ENCODE results near the gene TNFRSF25. TPM values are rescaled to one million over a fixed set of nuclear protein-coding genes. Genes with fewer than 3 reads are reported as not detected.
A peak's percentile ranks its signal among the peaks of the same experiment; 100 is the strongest.

TNFRSF25 gene, protein sequence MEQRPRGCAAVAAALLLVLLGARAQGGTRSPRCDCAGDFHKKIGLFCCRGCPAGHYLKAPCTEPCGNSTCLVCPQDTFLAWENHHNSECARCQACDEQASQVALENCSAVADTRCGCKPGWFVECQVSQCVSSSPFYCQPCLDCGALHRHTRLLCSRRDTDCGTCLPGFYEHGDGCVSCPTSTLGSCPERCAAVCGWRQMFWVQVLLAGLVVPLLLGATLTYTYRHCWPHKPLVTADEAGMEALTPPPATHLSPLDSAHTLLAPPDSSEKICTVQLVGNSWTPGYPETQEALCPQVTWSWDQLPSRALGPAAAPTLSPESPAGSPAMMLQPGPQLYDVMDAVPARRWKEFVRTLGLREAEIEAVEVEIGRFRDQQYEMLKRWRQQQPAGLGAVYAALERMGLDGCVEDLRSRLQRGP
- polyA plus RNA-seq: 55.2 TPM
- long read RNA-seq, donor 1, transcript TNFRSF25-211 (4 exons, 1,591 nt): major isoform, 6 of 11 reads
- long read RNA-seq, donor 1, partial matches to known transcripts: 0 of 11 reads
- long read RNA-seq, donor 1, other reads (novel, unspliced or antisense): 0 of 11 reads
- long read RNA-seq, donor 2, transcript TNFRSF25-211 (4 exons, 1,591 nt): major isoform, 12 of 35 reads
- long read RNA-seq, donor 2, partial matches to known transcripts: 15 of 35 reads
- long read RNA-seq, donor 2, other reads (novel, unspliced or antisense): 0 of 35 reads
- long read RNA-seq, donor 3: 0 reads
- long read RNA-seq, donor 4, partial matches to known transcripts: 0 of 1 reads
- long read RNA-seq, donor 4, other reads (novel, unspliced or antisense): 0 of 1 reads
- long read RNA-seq, donor 5, transcript TNFRSF25-211 (4 exons, 1,591 nt): major isoform, 7 of 15 reads
- long read RNA-seq, donor 5, partial matches to known transcripts: 0 of 15 reads
- long read RNA-seq, donor 5, other reads (novel, unspliced or antisense): 0 of 15 reads
- long read RNA-seq, donor 6, transcript TNFRSF25-211 (4 exons, 1,591 nt): minor isoform, 5 of 26 reads
- long read RNA-seq, donor 6, transcript TNFRSF25-208 (5 exons, 798 nt): major isoform, 6 of 26 reads
- long read RNA-seq, donor 6, partial matches to known transcripts: 11 of 26 reads
- long read RNA-seq, donor 6, other reads (novel, unspliced or antisense): 0 of 26 reads
- long read RNA-seq, donor 7, partial matches to known transcripts: 0 of 2 reads
- long read RNA-seq, donor 7, other reads (novel, unspliced or antisense): 0 of 2 reads
- long read RNA-seq, donor 8, transcript TNFRSF25-211 (4 exons, 1,591 nt): major isoform, 8 of 29 reads
- long read RNA-seq, donor 8, transcript TNFRSF25-207 (4 exons, 984 nt): minor isoform, 5 of 29 reads
- long read RNA-seq, donor 8, transcript TNFRSF25-208 (5 exons, 798 nt): minor isoform, 7 of 29 reads
- long read RNA-seq, donor 8, partial matches to known transcripts: 0 of 29 reads
- long read RNA-seq, donor 8, other reads (novel, unspliced or antisense): 5 of 29 reads
- long read RNA-seq, donor 9, partial matches to known transcripts: 0 of 10 reads
- long read RNA-seq, donor 9, other reads (novel, unspliced or antisense): 0 of 10 reads
- long read RNA-seq, donor 10, transcript TNFRSF25-211 (4 exons, 1,591 nt): major isoform, 5 of 15 reads
- long read RNA-seq, donor 10, transcript TNFRSF25-208 (5 exons, 798 nt): major isoform, 5 of 15 reads
- long read RNA-seq, donor 10, partial matches to known transcripts: 0 of 15 reads
- long read RNA-seq, donor 10, other reads (novel, unspliced or antisense): 0 of 15 reads
- long read RNA-seq, donor 11, partial matches to known transcripts: 129 of 134 reads
- long read RNA-seq, donor 11, other reads (novel, unspliced or antisense): 0 of 134 reads

DNA sequence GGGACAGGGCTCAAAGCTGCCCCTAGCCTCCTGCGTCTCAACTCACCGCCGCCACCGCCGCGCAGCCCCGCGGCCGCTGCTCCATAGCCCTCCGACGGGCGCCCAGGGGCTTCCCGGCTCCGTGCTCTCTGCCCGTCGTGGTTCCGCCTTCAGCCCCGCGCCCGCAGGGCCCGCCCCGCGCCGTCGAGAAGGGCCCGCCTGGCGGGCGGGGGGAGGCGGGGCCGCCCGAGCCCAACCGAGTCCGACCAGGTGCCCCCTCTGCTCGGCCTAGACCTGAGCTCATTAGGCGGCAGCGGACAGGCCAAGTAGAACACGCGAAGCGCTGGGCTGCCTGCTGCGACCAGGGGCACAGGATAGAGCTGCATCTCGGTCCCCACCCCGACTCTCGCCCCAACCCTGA lies at the start of gene TNFRSF25:
TNFRSF25 (minus strand) TSS at position 151 of the 400 bp plus-strand sequence; CDS start at position 85, 66 bp downstream.
- H3K4me1 ChIP-seq (ENCODE audit: control insufficient read depth, insufficient read depth, low read length): peaks cover 44% of the 10 kb centered on the region
- H3K4me3 ChIP-seq (ENCODE audit: low read length): peak within 1 kb of the TSS; percentile 49
- peaks cover 6% of the 10 kb centered on the region for H3K27me3 ChIP-seq (ENCODE audit: control insufficient read depth, insufficient read depth, low read length)
- no CpG with 5 or more reads among the region's 43 CpGs for WGBS (ENCODE audit: insufficient coverage, low lambda C conversion rate)
- H3K36me3 ChIP-seq (ENCODE audit: control insufficient read depth, insufficient read depth, low read length): peaks cover 51% of the 10 kb centered on the region
- H3K27ac ChIP-seq (ENCODE audit: low read length): peak within 1 kb of the TSS; percentile 33
- peaks cover 18% of the 10 kb centered on the region for H3K9me3 ChIP-seq (ENCODE audit: control insufficient read depth, low read depth, low read length)
- peak in 1 of 2 donors; percentile 58 for DNase-seq

DNA sequence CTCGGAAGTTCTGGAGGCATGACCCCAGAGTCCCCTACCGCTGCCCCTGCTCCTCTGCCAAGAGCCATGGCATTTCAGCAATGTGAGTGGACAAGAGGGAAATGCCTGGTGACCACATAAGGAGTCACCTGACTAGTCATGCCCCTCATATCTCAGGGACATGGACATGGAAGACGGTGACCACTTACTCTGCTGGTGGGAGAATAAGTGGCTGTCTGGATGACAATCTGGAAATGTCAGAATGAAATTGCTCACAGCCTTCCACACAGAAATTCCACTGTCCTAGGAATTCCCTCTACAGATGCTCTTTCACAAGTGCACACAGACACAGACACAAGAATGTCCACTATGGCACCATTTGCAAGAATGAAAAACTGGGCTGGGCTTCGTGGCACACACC lies 49.8 kb upstream of the TNFRSF25 start:
- Histone ChIP-seq H3K36me3 (ENCODE audit: control insufficient read depth, insufficient read depth, low read length) (no peaks in the 10 kb centered on the region), H3K4me1 (ENCODE audit: control insufficient read depth, insufficient read depth, low read length) (peaks cover 4% of the 10 kb centered on the region), H3K27me3 (ENCODE audit: control insufficient read depth, insufficient read depth, low read length) (no peaks in the 10 kb centered on the region), H3K27ac (ENCODE audit: low read length) (no peak overlapping the region), H3K4me3 (ENCODE audit: low read length) (no peak overlapping the region), H3K9me3 (ENCODE audit: control insufficient read depth, low read depth, low read length) (no peaks in the 10 kb centered on the region)
- no peak for DNase-seq
- no CpG with 5 or more reads among the region's 4 CpGs for WGBS (ENCODE audit: insufficient coverage, low lambda C conversion rate)

DNA sequence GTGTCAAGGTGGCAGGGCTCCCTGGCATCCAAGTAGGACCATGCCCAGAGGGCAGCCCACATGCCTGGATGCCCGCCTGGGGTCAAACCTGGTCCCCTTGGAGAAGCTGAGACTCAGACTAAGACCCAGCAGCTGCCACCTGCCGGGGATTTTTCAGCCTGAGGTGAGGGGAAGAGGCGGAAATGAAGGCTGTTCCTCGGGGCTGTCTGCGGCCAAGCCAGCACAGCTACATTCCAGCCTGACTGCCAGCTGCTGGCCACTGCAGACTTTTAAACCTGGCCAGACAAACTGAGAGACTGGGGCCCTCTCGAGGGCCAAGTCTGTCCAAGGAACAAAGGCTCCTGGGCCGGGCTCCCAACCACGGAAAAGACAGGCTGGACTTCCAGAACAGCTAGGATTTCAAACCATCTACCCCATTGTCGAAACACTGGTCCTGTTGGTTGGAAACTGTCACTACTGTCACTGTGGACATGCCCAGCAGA lies 47.4 kb upstream of the TNFRSF25 start:
- Histone ChIP-seq H3K4me1 (ENCODE audit: control insufficient read depth, insufficient read depth, low read length) (peaks cover 4% of the 10 kb centered on the region), H3K27me3 (ENCODE audit: control insufficient read depth, insufficient read depth, low read length) (no peaks in the 10 kb centered on the region), H3K9me3 (ENCODE audit: control insufficient read depth, low read depth, low read length) (no peaks in the 10 kb centered on the region), H3K36me3 (ENCODE audit: control insufficient read depth, insufficient read depth, low read length) (no peaks in the 10 kb centered on the region), H3K4me3 (ENCODE audit: low read length) (no peak overlapping the region), H3K27ac (ENCODE audit: low read length) (no peak overlapping the region)
- WGBS (ENCODE audit: insufficient coverage, low lambda C conversion rate): no CpG with 5 or more reads among the region's 9 CpGs
- DNase-seq: no peak

DNA sequence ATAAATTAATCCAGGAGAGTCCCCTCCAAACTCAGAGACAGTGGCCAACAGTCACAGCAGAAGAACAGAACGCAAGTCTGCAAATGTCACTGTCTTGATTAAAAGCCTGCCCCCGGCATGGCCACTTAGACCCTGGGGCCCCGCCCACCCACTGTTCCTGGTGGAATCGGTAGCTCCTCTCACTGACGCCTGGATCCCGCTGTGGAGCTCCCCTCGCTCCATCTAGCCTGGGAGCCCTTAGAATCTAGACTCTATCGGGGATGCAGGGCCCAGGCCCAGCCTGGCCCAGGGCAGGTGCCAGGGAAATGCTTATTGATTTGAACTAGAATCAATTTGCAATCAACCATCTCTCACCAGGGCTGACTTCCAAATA lies 46.9 kb upstream of the TNFRSF25 start:
- H3K4me1 ChIP-seq (ENCODE audit: control insufficient read depth, insufficient read depth, low read length): peaks cover 4% of the 10 kb centered on the region
- no peak overlapping the region for H3K27ac ChIP-seq (ENCODE audit: low read length)
- no peak for DNase-seq
- no peaks in the 10 kb centered on the region for H3K9me3 ChIP-seq (ENCODE audit: control insufficient read depth, low read depth, low read length)
- no peak overlapping the region for H3K4me3 ChIP-seq (ENCODE audit: low read length)
- WGBS (ENCODE audit: insufficient coverage, low lambda C conversion rate): no CpG with 5 or more reads among the region's 8 CpGs
- H3K36me3 ChIP-seq (ENCODE audit: control insufficient read depth, insufficient read depth, low read length): no peaks in the 10 kb centered on the region
- no peaks in the 10 kb centered on the region for H3K27me3 ChIP-seq (ENCODE audit: control insufficient read depth, insufficient read depth, low read length)

DNA sequence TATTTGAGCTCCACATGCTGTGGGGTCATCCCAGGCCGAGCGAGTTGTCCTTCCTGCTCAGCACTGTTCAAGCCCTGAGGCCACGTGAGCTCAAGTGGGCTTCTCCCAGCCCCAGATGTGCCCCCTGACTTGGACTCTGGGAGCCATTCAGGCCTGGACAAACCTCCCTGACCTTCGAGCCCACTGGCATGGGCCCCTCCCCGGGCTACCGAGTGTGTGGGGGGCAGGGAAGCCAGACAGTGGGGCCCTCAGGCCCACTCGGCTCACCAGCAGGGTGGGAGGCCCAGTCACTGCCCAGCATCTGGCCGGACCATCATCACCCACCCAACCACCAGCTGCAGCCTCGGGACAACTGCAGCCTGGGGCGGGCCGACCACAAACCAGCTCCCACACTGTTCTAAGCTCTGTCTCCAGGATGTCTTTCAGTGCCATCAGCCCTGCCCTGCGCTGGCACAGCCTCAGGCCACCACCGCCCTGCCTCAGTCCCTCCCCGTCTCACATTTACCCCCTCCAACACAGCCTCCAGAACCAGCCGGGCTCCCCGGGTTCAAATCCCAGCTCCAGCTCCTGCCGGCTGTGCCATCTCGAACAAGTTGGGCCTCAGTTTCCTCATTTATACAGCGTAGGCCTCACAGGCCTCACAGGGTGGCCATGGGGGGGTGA lies 46.4 kb upstream of the TNFRSF25 start:
- no CpG with 5 or more reads among the region's 19 CpGs for WGBS (ENCODE audit: insufficient coverage, low lambda C conversion rate)
- H3K9me3 ChIP-seq (ENCODE audit: control insufficient read depth, low read depth, low read length): no peaks in the 10 kb centered on the region
- no peak overlapping the region for H3K27ac ChIP-seq (ENCODE audit: low read length)
- H3K4me1 ChIP-seq (ENCODE audit: control insufficient read depth, insufficient read depth, low read length): peaks cover 4% of the 10 kb centered on the region
- H3K4me3 ChIP-seq (ENCODE audit: low read length): no peak overlapping the region
- DNase-seq: no peak
- no peaks in the 10 kb centered on the region for H3K27me3 ChIP-seq (ENCODE audit: control insufficient read depth, insufficient read depth, low read length)
- H3K36me3 ChIP-seq (ENCODE audit: control insufficient read depth, insufficient read depth, low read length): no peaks in the 10 kb centered on the region

DNA sequence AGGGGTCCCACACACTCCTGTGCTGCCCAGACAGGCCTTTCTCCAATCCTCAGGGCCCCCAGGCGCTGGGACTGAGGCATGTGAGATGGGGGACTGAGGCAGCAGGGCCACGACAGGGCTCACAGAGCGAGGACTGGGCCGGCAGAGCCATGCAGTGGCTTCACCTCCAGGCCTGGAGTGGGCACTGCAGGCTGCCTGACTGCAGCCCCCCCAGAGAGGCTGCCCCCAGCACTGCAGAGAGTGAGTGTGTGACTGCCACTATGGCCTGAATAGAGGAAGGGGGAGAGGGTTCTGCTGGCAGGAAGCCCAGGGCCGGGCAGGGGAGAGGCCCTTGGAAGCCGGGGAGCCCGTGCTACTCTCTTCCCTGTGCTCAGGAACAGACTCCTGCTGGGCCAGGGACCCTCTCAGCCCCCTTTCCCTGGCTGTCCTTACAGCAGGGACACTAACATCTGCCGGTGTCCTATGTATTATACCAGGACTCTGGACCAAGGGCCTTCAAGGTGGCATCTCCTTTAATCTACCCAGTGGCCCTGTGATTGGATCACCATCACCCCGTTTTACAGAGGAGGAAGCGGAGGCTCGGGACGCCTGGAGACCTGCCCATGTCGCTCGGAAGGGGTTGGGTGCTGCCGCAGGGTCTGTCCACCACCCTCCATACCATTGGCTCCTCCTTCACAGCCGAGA lies 45.7 kb upstream of the TNFRSF25 start:
- Histone ChIP-seq H3K27me3 (ENCODE audit: control insufficient read depth, insufficient read depth, low read length) (no peaks in the 10 kb centered on the region), H3K36me3 (ENCODE audit: control insufficient read depth, insufficient read depth, low read length) (no peaks in the 10 kb centered on the region), H3K27ac (ENCODE audit: low read length) (no peak overlapping the region), H3K9me3 (ENCODE audit: control insufficient read depth, low read depth, low read length) (no peaks in the 10 kb centered on the region), H3K4me1 (ENCODE audit: control insufficient read depth, insufficient read depth, low read length) (peaks cover 4% of the 10 kb centered on the region), H3K4me3 (ENCODE audit: low read length) (no peak overlapping the region)
- WGBS (ENCODE audit: insufficient coverage, low lambda C conversion rate): no CpG with 5 or more reads among the region's 16 CpGs
- DNase-seq: no peak

DNA sequence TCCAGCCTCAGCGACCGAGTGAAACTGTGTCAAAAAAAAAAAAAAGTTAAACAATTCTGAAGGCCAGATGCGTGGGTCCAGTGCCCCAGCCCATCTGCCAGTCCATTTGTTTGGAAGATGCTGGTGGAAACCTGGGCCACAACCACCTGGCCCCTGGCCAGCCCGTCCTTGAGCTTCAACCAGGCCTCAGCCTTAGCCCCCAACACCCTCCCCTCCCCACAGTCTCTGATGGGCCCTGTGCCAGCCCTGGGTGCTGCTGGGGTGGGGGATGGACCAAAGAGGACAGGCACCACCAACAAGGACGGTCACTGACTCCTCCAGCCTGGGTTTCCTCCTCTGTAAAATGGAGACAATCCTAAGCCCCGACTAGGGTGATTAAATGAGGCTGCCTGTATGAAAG lies 45.1 kb upstream of the TNFRSF25 start:
- no peak overlapping the region for H3K27ac ChIP-seq (ENCODE audit: low read length)
- no CpG with 5 or more reads among the region's 6 CpGs for WGBS (ENCODE audit: insufficient coverage, low lambda C conversion rate)
- no peak for DNase-seq
- H3K4me3 ChIP-seq (ENCODE audit: low read length): no peak overlapping the region
- H3K36me3 ChIP-seq (ENCODE audit: control insufficient read depth, insufficient read depth, low read length): no peaks in the 10 kb centered on the region
- no peaks in the 10 kb centered on the region for H3K9me3 ChIP-seq (ENCODE audit: control insufficient read depth, low read depth, low read length)
- H3K4me1 ChIP-seq (ENCODE audit: control insufficient read depth, insufficient read depth, low read length): peaks cover 4% of the 10 kb centered on the region
- no peaks in the 10 kb centered on the region for H3K27me3 ChIP-seq (ENCODE audit: control insufficient read depth, insufficient read depth, low read length)

DNA sequence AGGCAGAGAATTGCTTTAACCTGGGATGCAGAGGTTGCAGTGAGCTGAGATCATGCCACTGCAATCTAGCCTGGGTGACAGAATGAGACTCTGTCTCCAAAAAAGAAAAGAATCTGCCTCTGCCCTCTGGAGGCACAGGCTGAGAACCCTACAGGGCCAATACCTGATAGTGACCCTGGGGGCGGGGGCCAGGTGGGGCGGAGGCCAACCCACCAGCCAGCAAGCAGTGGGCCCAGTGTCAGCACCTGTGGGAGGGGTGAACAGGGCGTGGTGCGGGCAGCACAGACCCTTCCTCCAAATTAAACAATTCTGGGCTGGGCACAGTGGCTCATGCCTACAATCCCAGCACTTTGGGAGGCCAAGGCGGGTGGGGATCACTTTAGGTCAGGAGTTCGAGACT lies 44.5 kb upstream of the TNFRSF25 start:
- Histone ChIP-seq H3K27ac (ENCODE audit: low read length) (no peak overlapping the region), H3K4me1 (ENCODE audit: control insufficient read depth, insufficient read depth, low read length) (peaks cover 4% of the 10 kb centered on the region), H3K4me3 (ENCODE audit: low read length) (no peak overlapping the region), H3K36me3 (ENCODE audit: control insufficient read depth, insufficient read depth, low read length) (no peaks in the 10 kb centered on the region), H3K9me3 (ENCODE audit: control insufficient read depth, low read depth, low read length) (no peaks in the 10 kb centered on the region), H3K27me3 (ENCODE audit: control insufficient read depth, insufficient read depth, low read length) (no peaks in the 10 kb centered on the region)
- no peak for DNase-seq
- WGBS (ENCODE audit: insufficient coverage, low lambda C conversion rate): no CpG with 5 or more reads among the region's 6 CpGs

Data from large intestine (tissue), 12 donors.